SKM-1 treated with dmso at 0.1 percent for 144 hours (cell line): ENCODE measurements around the gene HHATL.

Experiments used
- DNase-seq: peaks from one replicate; lab custom pipeline; 2025; ENCODE audit not compliant: unreplicated experiment; lab: John Stamatoyannopoulos, UW

Gene HHATL

DNA sequence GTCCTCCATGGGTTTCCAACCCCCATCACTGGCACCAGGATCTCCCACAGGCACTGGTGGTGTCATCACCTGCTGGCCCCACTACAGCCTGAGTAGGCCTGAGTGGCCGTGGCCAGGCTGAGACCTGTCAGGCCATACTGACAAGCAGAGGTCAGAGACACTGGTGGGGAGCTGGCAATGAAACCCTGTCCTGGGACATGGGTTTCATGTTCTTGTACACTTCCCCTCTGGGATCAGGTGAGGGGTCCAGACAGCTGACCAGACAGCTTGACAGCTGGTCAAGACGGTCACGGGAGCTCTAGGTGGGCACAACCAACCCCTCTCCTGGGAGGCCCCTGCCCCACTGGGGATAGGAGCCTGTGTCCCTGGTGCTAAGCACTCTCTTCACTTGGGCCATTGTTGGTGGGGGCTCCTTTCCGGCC, 36.0 kb downstream of the HHATL start:
- no peak for DNase-seq

DNA sequence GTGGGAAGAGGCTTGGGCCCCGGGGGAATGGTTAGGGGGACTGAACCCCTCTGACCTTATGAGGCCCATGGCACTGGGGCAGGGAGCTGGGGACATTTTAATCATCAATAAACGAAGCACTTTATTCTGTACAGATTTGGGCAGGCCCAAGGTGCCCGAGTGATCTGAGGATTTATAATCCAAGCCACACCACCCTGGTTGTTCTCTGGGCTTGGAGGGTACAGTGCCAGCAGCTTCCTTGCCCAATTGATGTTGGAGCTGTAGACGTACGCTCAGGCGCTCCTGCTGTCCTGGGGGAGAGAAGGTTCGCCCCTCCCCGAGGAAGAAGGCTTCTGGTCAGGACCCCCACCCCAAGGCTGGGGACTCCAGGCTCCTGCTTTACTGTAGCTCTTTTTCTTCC, 36.6 kb downstream of the HHATL start:
- no peak for DNase-seq

DNA sequence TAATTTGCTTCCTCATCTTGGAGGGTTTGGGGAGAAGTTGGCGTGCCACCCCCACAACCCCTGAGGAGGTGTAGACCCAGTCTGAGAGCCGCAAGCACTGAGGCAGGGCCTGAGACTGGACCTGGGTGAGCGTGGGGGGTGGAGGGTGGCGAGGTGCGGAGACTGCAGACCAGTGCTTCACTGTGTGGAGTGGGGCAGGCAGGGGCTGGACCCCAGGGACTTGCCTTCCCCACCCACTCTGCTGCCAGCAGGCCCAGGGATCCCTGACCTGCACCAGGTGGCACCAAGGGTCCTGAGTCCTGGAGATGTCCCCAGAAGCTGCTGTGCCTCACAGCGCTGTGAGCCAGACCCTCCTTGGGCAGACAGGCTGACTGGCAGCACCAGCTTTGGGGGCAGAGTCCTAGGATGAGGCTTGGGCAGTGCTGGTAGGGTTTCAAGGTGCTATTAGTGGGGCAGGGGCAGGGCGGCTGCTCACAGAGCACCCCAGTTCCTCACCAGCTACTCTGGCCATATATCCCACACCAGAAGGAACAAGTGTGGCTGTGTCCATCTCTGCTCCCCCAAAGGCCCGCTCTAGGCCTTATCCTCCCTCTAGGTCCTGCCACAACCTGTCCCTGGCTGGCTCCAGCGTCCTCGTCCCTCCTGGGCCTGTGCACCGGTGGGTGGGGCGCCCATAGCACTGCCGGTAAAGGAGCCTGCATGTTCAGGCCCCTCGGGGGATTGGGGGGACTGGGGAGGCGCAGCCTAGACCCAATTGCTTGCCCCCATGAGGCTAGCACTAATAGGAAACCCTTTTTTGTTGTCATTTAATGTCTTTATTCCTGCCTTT, 37.3 kb downstream of the HHATL start:
- DNase-seq: no peak

DNA sequence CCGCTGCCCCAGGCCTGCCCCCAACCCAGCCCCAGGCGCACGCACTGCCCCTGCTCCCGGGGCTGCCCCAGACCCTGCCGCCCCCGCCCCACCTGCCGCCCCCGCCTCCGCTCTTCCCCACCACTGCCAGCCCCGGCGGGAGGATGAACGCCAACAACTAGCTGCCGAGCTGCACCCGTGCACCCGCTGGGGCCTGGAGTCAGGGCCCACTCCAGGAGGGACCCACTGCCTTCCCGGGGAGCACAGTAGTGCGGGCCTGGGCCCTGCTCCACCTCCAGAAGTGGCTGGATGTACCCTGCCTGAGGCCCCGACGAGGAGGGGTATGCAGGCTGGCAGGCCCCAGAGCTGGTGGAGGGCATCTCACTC, 38.2 kb downstream of the HHATL start:
- no peak for DNase-seq

DNA sequence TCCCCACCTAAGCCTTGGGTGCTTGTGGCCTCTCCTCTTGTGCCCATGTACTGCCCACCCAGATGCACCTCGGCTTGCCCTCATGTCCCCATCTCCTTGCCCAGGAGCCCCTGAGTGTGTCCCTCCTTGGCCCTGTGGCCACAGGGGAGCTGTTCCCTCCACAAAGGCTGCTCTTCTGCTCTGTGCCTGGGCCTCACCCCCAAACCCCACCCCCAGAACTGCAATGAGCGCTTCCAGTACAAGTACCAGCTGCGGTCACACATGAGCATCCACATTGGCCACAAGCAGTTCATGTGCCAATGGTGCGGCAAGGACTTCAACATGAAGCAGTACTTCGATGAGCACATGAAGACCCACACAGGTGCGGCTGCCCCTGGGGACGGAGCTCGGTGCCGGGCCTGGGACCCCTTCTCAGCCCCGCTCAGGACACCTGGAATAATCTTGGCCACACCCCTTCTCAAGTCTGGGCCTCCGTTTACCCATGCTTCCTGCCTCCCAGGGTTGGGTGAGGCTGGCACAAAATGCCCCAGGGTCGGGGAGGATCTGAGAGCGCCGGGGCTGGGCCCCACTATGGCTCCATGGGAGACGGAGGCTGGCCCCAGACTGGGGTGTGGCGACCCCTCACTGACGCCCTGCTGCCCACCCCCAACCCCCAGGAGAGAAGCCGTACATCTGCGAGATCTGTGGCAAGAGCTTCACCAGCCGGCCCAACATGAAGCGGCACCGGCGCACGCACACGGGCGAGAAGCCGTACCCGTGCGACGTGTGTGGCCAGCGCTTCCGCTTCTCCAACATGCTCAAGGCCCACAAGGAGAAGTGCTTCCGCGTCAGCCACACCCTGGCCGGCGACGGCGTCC, 38.8 kb downstream of the HHATL start:
- no peak for DNase-seq

DNA sequence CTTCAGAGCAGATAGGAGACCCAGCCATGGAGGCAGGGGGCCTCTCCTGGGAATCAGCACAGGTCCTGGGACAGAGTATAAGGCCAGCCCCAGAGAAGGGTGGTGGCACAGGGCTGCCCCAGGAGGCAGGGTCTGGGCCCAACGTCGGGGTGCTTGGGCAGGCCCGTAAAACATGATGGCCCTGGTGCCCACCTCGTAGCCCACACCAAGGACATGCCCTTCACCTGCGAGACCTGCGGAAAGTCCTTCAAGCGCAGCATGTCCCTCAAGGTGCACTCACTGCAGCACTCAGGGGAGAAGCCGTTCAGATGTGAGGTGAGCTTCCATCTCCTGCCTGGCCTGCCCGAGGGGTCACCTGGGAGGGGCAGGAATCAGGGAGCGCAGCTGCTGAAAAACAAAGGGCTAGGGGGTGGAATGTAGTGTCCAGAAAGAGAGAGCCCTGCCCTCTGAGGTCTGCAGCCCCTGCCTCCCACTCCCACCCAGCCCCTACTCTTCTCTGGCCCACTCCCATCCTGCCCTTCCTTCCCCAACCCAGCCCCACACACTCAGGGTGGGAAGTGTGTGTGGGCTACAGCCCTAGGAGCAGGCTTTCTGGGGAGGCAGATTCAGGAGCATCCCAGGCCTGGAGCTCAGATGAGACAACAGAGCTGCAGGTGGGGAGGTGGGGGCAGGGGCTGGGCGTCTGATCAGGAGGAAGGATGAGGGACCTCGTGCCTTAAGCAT, 39.6 kb downstream of the HHATL start:
- no peak for DNase-seq

DNA sequence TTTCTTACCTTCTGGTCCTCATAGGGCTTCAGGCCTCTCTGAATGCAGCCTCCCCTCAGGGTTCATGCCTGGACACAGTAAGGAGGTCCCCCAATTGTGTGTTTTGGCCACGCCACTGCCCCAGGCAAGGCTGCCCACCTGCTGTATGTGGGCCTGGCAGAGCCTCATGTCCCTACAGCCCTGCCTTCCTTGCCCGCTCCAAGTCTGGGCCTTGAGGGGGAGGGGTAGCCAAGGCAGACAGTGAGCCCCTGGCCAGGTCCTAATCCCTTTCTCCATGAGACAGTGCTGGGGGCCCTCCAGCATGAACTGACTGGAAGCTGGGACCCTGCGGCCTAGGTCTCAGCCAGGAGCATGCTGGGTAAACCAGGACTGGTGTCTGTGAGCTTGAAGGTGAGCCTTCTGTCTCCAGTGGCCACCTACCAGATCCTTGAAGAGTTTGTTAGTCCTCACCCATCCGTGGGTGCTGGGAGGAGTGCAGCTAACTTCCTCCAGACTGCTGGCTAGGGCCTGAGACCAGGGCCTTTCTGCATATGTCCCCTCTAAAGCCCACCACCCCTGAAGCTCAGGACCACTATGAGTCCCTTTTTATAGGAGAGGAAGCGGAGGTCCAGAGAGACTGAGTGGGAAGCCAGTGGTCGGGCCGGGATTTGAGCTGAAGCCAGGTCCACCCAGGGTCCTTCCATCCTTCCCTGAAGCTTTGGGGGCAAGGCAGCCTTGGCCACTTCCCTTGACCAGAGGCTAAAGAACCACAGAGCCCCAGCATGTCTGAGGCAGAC, 40.4 kb downstream of the HHATL start:
- DNase-seq: no peak

DNA sequence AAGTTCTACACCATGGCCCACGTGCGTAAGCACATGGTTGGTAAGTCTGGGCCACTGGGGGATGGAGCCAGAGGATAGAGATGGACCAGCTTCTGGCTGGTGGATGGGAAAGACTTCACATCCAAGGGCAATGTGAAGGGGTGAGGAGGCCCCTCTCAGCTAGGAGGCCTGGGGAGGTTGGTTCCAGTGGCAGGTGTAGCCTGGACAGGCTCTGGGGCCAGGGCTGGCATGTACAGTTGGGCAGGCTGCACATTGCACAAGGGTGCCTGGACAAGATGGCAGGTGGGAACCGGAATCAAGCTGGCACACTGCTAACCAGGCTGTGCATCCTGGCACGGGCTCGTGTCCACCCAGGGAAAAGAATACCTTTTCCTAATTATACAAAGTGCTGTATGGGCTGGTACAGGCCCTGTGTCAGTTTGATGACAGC, 41.0 kb downstream of the HHATL start:
- no peak for DNase-seq

DNA sequence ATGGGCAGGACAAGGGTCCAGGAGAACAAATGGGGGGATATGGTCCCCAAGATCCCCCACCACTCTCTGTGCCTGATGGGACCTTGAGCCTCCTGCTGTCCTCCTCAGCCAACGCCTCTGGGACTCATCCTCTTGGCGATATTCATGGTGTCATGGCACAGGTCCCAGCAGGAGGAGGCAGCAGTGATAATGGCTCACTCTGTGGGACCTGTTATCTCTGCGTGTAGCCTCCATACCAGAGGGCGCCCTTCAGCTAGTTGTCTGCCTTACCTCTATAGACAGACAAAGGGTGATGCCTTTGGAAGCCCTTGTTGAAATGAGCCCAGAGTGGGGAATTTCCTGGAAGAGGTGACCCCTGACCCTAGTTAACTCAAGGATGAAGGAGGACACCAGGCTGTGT, 41.7 kb downstream of the HHATL start:
- DNase-seq: no peak

DNA sequence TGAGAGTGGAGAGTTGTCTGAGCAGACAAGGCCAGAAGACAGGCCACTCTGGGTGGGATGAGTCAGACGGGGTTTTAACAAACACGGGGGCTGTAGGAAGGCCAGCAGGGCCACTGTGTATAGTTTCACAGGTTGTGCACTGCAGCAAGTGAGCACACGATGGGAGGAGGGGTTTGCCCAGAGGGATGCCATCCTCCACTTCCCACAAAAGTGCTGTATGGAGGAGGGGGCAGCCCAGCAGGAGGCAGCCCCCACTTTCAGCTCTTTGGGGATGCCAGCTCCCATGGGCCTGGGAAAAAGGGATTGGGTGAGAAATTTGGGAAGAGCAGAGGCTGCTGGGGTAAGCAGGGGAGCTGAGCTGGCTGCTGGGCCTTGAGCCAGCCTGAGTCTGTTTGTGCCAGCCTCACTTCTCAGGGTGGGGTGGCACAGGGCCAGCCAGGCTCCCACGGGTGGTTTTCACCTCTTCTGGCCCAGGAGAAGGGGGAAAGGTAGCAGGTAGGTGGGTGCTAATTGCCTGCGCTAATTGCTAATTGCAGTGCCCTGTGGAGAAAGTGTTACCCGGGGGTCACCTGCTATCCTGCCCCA, 42.4 kb downstream of the HHATL start:
- no peak for DNase-seq

DNA sequence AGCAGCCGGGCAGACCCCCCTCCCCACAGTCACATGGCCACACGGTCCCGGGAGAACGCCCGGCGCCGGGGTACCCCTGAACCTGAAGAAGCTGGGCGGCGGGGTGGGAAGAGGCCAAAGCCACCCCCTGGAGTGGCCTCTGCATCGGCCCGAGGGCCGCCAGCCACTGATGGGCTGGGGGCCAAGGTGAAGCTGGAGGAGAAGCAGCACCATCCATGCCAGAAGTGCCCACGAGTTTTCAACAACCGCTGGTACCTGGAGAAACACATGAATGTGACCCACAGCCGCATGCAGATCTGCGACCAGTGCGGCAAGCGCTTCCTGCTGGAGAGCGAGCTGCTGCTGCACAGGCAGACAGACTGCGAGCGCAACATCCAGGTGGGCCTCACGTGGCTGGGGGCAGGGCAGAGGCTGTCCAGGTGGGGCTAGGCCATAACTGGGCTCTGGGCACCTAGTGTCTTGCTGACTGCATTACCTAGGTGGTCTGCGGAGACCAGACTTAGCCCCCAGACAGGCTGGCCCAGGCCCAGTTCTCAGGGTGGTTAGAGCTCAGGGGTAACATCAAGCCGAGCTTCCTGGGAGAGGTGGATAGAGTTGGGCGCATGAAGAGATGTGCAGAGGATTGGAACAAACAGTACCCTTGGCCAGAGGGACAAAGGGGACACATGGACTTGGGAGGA, 43.0 kb downstream of the HHATL start:
- no peak for DNase-seq

DNA sequence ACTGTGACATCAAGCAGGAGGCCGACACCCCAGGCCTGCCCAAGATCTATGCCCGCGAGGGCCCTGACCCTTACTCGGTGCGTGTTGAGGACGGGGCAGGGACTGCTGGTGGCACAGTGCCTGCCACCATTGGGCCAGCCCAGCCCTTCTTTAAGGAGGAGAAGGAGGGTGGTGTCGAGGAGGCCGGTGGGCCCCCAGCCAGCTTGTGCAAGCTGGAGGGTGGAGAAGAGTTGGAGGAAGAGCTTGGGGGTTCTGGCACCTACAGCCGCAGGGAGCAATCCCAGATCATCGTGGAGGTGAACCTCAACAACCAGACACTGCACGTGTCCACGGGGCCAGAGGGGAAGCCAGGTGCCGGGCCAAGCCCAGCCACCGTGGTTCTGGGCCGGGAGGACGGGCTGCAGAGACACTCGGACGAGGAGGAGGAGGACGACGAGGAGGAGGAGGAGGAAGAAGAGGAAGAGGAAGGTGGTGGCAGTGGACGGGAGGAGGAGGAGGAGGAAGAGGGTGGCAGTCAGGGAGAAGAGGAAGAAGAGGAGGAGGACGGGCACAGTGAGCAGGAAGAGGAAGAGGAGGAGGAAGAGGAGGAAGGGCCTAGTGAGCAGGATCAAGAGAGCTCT, 43.7 kb downstream of the HHATL start:
- DNase-seq: peak; percentile 79

DNA sequence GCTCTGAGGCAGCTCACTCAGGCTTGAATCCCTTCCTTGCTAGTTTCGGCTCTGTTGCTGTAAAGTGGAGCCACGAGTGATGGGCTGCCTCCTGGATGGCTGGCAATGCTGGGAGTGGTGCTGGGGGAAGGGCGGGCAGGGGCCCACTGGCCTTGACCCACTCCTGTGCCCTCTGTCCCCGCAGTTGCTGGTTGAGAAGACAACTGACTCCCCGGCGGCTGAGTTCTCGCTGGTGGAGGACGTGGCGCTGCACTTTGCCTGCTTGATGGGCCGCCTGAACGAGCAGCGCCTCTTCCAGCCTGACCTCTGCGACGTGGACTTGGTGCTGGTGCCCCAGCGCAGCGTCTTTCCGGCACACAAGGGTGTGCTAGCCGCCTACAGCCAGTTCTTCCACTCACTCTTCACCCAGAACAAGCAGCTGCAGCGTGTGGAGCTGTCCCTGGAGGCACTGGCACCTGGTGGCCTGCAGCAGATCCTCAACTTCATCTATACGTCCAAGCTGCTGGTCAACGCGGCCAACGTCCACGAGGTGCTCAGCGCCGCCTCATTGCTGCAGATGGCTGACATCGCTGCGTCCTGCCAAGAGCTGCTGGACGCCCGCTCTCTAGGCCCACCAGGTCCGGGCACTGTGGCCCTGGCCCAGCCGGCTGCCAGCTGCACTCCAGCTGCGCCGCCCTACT, 44.4 kb downstream of the HHATL start:
- DNase-seq: no peak

DNA sequence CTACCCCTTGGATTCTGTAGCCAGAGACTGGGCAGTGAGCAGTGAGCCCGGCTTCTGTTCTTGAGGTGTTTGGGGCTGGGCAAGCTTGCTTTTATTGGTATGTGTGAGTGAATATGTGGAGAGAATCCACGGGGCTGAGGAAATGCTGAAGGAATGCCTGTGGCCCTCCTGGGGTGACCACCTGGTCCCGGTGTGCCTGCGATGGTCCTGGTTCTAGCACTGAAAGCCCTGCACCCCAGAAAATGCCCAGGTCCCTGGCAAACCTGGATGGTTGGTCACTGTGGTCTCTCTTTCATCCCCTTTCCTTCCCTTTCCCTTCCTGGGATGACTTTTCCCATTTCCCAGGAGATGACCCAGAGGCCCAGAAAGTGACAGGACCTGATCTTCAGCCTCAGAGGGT, 44.9 kb downstream of the HHATL start:
- DNase-seq: no peak

DNA sequence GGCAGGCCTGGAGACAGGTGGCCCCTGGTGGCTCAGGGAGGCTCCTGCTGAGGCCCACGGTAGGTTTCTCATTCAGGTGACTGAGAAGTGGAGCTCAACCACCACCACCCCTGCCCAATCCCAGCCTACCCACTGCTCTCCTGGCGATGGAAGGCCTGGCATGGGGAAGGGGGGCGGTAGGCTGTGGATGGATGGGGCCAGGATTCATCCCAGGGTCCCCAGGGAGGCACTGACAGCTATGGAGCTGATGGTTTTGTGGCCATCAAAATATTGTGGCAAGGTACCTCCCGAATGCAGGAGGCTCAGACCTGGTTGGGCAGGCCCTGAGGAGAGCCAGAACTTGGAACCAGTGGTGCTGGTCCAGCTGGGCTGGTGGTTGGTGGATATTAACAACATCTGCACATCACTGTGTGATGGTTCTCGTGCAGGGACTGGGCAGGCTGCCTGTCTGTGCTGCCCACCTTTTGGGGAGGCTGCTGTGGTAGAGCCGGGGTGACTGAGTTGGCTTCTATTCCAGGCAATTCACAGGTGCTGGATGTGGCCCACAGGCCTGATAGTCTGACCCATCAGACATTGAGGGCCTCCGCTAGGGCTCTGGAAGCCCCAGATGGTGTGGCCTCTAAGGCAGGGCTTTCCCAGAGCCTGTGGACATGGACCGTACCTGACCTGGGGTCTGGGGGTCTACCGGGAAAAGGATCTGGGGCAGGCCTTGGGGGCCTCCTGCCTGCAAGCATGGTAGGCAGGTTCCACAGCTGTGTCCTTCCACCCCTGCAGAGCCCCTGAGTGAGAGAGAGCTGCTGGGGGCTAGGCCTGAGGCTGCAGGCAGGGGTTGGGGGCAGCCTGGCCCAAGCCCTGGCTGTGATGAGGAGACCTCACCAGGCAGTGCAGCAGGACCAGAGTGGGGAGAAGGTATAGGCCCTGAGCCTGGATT, 45.7 kb downstream of the HHATL start:
- no peak for DNase-seq

DNA sequence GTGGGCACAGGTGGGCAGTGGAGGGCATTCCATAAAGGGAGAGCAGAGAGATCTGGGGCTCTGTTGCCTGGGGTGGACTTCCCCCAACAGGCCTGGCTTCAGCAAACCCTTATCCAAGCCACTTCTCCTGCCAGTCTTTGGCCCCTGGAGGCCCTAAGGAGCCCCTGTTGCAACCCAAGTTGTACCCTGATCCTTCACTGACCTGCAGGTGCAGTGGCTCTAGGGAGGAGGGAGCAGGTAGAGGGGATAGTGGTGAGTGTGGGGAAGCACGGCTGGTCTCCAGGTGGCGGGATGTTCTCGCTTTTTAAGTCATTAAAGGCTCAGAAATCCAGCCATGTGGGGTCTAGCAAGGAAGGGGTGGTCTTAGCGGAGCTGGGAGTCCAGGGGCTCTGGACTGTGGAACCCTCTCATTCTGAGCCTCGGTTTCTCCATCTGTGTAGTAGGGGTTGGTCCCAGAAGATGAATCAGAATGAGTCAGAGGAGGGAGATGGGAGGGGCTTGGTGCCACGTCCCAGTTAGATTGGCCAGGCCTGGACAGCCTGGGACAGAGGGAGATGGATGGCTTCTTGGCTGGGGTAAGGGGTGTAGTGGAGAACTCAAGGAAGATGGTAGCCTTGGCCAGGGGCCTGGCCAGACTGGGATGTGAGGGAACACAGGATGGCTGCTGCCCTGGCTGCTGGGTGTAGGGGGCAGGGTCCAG, 46.5 kb downstream of the HHATL start:
- no peak for DNase-seq

DNA sequence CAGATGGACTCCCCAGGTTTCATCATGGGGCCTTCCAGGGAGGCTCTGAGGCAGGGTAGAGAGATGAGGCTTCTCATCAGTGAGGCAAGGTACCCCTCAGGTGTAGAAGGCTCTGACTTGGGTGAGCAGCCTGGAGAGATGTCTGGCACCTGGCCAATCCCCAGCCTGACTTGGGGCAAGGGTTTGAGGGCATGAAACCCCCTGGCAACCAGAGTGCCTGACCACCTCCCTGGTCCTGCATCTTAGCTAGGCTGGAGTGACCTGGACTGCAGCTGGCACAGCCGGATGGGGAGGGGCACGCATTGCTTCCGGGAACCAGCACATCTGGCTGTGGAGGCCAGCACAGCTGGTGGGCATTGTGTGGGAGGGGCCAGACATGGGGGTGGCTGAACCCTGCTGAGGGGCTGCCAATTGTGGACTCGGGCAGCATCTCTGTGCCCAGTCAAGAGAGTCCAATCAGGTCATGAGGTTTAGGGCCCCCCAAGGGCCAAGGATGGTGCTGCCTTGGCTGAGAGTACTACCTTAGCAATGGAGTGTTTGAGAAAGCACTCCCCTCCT, 47.2 kb downstream of the HHATL start:
- DNase-seq: no peak
